GM21515 (cell line): ENCODE measurements around the gene GINS2.

Source experiments
- ATAC-seq: cut with Tn5 transposase; IDR thresholded peaks from one replicate; pipeline ENCODE4 v1.9.1; 2021; ENCODE audit not compliant: unreplicated experiment

GINS2 gene

DNA sequence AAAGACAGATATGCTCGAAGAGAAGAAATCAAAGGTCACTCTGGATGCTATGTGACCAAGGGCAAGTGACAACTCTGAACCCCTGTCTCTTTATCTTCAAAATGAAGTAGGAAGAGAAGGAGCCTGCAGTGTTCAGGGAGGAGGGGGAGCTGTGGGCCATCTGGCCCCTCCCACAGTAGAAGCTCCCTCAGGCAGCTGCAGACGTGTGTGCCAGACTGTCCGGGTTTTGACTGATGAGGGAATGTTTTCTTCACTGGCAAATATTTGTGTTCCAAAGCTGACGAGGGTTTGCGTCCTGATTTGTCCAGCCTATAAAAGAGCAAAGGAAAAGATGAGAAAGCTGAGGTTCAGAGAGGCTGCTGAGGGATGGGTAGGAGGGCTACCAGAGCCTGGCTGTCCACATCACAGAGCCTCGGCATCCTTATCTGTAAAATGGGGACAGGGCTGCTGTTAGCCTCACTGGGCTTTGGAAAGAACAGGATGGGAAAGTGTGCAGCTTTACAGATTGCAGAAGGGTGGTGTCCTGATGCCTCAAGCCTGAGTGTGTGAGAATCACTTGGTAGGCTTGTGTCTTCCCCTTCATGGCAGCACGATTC lies 1.8 kb upstream of the GINS2 start:
- no peak for ATAC-seq

DNA sequence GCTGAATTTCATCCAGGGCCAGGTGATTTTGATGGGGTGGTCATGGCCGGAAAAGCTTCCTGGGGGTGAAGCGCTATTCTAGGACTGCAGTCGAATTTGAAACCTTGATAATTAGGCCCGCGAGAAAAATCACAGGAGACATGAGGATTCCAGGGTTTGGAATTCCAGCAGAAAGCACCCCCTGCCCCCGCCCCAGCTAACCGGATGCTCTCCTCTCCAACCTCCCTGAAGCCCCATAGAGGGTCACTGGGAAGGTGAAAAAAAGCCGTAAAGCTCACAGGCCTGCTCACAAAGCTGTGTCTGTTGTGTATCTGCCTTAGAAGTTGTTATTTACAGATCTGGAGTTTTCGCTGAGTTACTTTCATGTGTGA lies 1.2 kb upstream of the GINS2 start:
- no peak for ATAC-seq

DNA sequence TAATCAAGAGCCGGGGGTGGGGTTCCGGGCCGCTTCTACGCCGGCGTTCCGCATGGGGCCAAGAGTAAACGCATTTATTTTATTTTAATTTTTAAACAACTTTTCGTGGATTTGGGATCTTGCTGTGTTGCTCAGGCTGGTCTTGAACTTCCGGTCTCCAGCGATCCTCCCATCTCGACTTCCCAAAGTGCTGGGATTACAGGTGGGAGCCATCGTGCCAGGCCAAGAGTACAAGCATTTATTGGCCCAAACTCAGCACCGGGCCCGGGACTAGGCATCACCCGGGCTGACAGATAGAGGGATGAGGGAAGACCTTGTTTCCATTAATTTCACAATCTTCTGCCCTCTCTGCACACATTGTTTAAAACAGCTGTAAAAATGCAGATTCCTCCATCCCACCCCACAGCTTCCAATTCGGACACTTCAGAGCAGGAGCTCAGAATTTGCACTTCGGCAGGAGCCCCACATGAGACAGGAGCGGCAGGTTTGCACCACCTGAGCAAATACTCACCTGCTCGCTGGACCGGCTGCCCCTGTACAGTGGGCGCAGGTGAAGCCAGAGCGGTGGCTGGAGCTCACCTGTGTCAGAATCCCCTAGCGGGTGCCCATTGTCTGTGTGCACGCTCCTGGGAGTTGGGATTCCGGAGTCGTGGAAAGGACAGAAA lies 663 bp upstream of the GINS2 start:
- ATAC-seq, result no peak

DNA sequence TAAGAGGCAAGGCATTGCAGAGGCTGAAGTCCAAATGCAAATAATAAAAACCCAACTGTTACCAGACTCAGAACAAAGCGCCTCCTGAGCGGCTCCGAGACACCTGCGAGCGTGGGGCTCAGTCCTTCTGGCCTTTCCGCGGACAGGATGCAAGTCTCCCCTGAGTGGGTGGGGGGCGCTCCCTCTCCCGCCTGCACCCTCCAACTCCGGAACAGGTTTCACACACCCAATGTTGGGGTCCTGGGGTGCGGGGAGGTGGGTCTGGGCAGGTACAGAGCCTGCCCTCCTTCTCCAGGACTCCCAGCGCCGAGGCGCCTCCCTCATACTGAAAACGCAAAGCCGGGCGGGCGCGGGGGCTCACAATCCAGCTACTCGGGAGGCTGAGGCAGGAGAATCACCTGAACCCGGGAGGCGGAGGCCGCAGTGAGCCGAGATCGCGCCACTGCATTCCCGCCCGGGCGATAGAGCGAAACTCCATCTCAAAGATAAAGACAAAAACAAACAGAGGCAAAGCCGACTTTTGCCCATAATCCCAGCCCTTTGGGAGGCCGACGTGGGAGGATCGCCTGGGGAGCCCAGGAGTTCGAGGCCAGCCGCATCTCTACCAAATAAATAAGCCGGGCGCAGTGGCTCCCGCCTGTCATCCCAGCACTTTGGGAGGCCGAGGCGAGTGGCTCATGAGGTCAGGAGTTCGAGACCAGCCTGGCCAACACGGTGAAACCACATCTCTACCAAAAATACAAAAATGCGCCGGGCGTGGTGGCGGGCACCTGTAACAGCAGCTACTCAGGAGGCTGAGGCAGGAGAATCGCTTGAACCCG lies 893 bp downstream of the GINS2 start:
- ATAC-seq, result no peak

DNA sequence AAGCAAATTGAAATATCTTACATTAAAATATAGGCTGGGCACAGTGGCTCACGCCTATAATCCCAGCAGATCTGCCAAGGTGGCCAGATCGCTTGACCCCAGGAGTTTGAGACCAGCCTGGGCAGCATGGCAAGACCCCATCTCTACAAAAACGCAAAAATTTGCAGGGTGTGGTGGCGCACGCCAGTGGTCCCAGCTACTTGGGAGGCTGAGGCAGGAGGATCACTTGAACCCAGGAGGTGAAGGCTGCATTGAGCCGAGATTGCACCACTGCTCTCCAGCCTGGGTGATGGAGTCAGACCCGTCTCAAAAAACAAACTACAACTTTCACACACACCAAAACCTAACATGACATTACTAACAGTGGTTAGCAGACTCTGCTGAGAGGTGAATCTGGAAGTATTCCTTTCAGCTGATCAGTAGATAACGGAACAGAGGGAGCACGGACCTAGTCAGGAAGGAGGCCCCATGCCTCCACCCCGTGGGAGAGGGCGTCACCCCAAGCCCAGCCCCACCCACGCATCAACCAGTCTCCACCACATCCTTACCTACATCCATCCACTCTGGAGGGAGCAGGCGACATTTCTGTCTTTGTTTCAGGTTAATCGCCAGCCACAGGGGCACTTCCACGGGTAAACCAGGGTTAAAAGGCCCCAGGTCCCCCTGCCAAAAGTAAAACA lies 1.7 kb downstream of the GINS2 start:
- ATAC-seq, result no peak

DNA sequence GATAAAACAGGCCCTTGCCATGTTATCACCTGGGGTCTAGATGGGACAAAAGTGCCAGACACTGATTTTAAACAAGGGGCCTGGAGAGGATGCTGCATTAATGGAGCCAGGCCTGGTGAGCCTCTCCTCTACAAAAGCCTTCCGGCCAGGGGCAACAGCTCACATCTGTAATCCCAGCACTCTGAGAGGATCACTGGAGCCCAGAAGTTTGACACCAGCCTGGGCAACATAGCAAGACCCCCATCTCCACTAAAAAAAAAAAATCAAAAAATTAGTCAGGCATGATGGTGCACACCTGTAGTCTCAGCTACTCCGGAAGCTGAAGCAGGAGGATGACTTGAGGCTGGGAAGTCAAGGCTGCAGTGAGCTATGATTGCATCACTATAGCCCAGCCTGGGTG lies 3.5 kb downstream of the GINS2 start:
- ATAC-seq, result no peak

DNA sequence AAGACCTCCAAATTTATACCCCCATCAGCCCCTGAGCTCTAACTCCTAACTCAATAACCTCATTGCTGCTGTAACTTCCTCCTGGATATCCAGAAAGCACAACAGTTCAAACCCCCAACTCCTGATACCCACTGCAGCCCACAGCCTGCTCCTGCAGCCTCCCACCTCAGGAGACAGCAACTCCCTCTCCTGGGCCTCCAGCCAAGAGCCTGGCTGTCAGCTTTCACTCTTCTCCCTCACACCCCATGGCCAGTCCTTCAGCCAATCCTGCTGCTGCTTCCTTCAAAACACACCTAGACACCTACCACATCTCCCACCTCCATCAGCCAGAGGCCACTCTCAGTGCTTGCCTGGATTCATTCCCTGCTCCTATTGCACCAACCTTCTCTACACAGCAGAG lies 5.4 kb downstream of the GINS2 start:
- ATAC-seq, result no peak

DNA sequence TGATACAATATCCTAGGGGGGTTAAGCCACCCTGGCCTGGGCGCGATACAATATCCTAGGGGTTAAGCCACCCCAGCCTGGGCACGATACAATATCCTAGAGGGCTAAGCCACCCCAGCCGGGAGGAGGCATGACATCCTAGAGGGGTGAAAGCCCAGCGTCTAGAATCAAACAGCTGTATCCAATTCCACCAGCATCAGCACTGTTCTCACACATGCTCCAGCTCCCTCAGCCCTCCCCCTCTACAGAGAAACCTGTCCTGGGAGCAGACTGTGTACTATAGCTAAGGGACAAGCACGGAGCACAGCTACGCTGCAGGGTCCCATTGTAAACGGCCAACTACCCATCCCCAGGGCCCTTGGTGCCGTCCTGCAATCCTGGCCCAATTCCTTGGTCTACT lies 6.2 kb downstream of the GINS2 start:
- ATAC-seq, result no peak

DNA sequence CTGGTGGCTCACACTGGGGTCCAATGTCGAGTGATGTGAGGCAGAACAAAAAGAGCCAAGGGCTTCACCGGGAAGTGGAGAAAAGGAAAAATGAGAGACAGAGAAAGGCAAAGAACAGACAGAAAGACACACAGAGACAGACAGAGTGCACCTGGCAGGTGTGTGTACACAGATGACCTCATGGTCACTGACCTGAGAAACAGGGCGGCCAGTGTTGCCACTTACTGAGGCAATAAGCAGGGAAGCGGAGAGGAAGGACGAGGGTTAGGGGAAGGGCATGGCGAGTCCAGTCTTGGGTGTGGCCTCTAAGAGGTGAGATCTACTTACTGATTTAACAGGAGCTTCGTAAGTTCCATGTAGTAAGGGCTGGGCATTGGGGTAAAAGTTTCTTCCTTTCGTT lies 7.5 kb downstream of the GINS2 start:
- no peak for ATAC-seq

DNA sequence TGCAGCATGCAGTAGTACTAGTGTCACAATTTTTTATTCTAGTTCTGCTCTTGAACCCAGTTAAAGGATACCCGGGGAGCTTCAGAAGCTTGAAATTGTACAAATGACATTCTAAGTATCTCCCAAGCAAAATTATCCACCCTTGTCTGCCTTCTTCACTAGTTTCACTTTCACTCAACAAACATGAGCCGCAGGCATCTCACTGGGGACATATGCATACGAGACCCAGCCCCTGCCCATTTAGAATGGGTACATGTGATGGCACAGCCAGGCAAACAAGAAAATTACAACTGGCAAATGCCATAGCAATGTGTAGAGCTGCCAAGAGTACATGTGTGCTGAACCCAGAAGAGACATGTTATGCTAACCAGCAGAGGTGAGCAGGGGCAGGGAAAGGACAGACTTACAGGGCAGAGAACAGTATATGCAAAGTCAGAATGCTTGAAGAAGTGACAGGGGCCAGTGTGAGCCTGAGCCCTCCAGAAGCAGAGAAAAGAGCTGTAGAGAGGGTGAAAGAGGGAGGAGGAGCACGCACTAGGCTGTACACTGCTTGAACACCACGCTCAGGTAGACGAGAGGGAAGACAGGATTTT lies 8.3 kb downstream of the GINS2 start:
- no peak for ATAC-seq

DNA sequence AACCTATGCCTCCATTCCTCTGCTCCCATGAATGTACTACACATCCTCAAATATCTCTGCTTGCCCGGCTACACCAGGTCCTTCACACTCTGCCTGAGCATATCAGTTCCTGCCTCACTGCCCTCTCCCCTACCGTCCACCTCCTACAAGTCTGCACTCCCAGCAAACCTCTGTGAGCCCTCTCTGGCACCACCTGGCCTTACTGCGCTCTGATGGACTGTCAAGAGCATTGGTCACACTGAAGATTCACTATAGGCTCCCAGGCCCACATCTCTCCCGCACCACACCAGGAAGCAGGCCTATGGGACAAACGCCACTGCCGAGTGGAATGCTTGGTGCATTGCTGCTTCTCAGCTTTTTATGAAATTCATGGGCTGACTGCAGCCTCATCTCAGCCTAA lies 8.9 kb downstream of the GINS2 start:
- no peak for ATAC-seq

DNA sequence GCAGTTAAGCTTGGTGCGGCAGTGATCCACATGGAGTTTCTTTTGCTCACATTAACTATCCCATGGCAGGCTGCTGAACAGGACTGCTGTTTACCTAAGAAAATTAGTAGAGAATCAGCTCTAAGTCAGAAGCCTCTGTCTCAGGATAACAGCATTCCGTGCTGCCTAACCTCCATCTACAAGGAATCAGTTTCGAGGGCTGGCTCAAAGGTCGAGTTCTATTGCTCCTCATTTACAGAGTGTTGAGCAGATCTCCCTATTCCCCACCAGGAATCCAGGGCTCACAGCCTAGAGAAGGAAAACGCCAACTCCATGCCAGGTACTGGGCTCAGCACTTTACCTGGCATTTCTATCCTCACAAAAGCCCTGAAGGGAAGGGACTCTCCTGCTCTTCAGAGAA lies 9.9 kb downstream of the GINS2 start:
- no peak for ATAC-seq

DNA sequence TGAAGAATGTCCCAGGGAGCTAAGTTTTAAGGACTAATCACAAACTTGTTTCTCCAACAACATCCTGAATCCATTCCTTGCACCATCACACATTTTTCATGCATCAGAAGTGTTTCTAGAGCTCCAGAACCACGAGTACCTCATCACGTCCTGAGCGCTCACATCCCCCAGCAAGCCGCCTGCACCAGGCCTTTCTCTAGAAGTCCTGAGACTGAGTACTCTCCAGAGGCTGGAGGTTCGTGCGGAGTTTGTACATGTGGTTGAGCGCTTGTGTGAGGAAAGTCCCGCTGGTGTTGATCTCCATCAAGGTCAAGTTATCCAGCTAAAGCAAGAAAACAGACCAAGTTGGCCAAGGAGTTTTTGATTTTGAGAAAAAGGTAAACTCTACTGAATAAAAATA lies 10.7 kb downstream of the GINS2 start:
- no peak for ATAC-seq

DNA sequence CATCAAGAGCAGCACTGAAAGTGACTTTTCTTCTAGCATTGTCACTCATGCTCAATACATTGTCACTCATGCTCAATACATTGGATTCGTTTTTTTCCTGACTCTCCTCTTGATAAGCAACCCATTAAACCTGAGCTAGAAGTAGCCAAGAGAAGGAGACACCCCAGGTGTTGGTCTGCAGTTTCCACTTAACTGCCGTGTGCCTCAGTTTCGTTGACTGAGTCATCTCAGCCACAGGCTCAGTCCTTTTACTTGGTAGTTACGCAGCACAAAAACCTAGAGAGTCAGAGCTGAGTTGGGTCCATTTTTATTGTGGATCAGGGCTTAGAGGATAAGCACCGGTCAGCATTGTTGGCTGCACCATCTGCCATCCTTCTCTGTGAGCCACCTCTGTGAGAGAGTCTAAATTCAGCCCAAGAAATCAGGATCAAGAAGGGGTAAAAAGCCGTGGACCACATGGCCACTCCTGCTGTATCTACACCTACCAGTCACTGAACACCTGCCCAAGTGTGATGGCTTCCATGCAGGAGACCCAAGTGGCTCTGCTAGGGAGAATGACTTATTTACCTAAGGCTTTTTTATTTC lies 11.3 kb downstream of the GINS2 start:
- no peak for ATAC-seq

DNA sequence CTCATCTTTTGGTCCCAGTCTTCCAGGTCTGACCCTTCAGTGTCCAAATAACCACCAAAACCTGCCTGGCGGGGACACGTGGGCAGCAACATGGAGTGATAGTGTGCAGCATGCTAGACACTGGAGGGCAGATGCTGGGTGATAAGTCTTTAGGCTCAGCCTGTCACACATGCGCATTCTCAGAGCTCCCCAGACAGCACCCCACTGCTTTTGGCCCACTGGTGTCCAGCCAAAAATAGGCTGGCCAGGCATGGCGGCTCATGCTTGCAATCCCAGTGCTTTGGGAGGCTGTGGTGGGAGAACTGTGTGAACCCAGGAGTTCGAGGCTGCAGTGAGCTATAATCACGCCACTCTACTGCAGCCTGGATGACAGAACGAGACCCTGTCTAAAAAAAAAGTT lies 12.3 kb downstream of the GINS2 start:
- ATAC-seq, result no peak

DNA sequence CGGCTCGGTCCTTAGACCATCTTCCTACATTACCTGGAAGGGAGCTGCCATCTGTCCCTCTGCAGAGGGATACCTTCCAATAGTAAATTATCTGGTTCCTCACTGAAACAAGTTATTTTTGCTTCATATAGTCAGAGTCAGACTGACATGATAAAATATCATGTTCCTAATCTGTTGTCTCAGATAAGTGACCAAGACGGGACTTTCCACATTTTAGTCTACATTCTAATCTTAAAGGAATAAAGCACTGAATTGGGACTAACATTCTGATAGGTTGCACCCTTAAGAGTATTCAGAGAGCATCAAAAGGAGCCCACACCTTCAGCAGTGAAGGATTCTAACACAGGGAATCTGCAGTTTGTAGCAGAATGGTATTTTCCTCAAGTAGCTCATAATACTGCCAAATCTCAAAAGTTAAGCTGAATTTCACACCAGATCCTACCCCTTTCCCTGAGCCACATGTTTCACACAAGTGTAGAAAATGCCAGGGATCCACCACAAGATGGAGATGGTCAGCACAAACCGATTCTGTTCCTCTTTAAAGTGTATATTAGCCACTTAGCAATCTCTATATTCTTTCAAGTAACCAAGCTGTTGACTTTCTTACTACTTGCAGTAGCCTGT lies 13.4 kb downstream of the GINS2 start:
- ATAC-seq, result no peak

DNA sequence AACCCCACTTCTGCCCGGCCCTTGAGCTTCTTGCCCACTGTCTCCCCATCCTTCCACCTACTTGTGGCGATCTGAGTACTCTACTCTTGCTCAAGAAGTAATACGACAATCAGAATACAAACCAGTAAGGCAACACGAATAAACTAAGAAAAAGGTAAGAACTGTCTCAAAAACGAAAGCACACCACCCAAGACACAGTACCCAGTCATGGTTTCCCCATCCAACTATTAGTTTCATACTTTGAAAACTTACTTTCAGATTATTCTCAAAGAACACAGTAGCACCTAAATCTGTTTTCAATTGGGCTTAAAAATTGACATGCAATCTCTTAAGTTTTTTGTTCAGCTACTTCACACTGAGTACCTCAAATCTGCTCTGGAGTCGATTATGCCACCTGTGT lies 13.9 kb downstream of the GINS2 start:
- ATAC-seq, result no peak

DNA sequence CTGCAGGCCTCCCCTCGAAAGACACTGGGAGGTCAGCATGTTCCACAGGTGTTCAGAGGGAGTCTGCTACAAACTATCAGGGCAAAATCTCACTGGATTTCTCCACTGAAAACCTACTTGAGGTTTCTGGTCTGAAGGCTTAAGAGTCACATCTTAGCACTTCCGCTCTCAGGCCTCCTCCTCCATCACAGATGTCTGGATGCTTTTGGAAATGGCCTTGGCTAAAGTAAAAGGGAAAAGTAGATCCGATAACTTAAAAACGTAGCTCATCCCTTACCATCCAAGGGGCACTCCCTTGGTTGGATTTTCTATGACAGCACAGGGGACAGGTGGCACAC lies 14.4 kb downstream of the GINS2 start:
- ATAC-seq, result no peak

DNA sequence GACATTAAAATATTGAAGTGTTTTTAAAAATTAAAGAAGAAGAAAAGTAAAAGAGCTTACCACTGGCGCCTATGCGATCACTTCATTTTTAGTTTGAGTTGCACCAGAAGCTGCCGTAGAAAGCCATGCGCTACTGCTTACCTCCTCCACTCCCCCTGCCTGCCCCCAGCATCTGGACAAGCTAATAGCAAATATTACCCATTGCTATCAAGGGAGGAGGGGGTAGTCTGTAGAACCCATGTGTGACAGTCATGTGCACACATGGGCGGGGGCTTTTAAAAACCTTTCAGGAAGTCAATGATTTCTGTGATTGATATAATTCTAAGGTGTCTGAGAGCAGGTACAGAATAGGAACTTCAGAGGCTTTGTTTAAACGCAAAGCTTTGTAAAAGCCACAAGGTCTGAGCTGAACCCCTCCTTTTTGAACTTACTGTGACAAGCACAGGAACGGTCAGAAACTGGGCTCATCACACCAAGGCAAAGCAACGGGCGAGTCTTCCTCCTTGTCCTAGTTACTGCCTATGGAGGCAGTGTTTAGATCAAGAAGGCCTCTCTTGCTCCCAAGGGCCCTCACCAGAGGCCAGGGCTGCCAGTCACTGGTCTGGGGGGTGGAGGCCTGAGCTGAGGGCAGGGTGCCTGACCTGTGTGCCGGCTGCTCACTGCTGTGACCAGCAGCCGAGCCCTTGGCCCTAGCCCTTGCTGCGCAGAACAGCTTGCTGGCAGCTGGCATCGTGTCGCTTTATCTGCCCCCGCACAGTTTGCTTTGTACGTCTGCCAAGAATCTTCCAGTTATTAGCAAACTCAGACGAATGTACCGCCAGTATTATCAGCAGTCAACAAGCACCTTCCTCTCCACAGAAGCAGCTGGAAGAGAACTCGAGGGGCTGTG lies 15.0 kb downstream of the GINS2 start:
- ATAC-seq, result no peak

DNA sequence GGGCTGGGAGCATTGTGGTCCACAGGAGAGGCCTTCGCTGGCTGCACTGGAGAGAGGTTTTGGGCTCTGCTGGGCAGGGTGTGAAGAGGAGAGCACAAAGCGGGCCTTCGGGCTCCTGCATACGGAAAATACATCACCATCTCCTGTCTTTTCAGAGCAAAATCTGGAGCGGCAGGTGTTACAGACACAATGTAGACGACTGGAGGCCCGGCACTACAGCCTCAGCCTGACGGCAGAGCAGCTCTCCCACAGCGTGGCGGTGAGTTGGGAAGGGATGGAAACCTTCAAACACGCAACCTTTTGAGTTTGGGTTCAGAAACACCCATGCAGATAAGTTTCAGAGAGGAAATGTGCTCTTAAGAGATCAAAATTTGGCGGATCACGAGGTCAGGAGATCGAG lies 17.9 kb downstream of the GINS2 start:
- ATAC-seq, result no peak
